HFF-Myc (cell line): ENCODE data around the gene TAF7.

Source experiments
- DNase-seq: peaks from one replicate; pipeline ENCODE4 v3.0.0-alpha.2; 2011; ENCODE audit warnings: low read depth; ENCODE audit errors: extremely low read depth
- H3K4me3 ChIP-seq: replicated peaks from 2 replicates; pipeline ENCODE4 v1.5.1; 2011; ENCODE audit warnings: low read depth, mild to moderate bottlenecking, control low read depth, low read length
- CTCF ChIP-seq: IDR thresholded peaks from 2 replicates; pipeline ENCODE4 v1.5.1; 2012; ENCODE audit warnings: mild to moderate bottlenecking, low read depth, low read length, control low read depth; ENCODE audit errors: missing control alignments

Gene TAF7

GRCh38 chr5:141320225-141321169, at the start of gene TAF7:
Gene TAF7 (minus strand): TSS chr5:141320784. CDS start chr5:141320044, 740 bp downstream.
- peak within 1 kb of the TSS; percentile 91 for H3K4me3 ChIP-seq
- peak; percentile 83 for TF ChIP-seq CTCF
- DNase-seq: peak; percentile 85

GRCh38 chr5:141366016-141366896, 45.7 kb upstream of the TAF7 start:
- DNase-seq: no peak
- TF ChIP-seq CTCF: no peak

GRCh38 chr5:141363952-141364660, 43.5 kb upstream of the TAF7 start, which contains the start of gene PCDHGA5:
Gene PCDHGA5 (plus strand): TSS chr5:141364162. CDS start chr5:141364331, 169 bp downstream.
- no peak within 1 kb of the TSS for H3K4me3 ChIP-seq
- no peak for TF ChIP-seq CTCF
- DNase-seq: no peak

More at GRCh38 chr5:141366016-141366896, 45.7 kb upstream of the TAF7 start:
- H3K4me3 ChIP-seq: no peak overlapping the region

- H3K4me3 ChIP-seq: no peak overlapping the region
- TF ChIP-seq CTCF: no peak
- no peak for DNase-seq
Measured at GRCh38 chr5:141362719-141363118, 42.1 kb upstream of the TAF7 start.

GRCh38 chr5:141360685-141361084, 40.1 kb upstream of the TAF7 start:
- no peak for TF ChIP-seq CTCF
- no peak overlapping the region for H3K4me3 ChIP-seq

GRCh38 chr5:141359790-141360426, 39.3 kb upstream of the TAF7 start, which contains the start of gene PCDHGB2:
Gene PCDHGB2 (plus strand): TSS chr5:141359994. CDS start chr5:141360136, 142 bp downstream.
- no peak for DNase-seq
- peak; percentile 39 for TF ChIP-seq CTCF
- peak within 1 kb of the TSS; percentile 27 for H3K4me3 ChIP-seq

More at GRCh38 chr5:141360685-141361084, 40.1 kb upstream of the TAF7 start:
- DNase-seq: no peak
